Measurements from ENCODE around the gene AFM.

DNA sequence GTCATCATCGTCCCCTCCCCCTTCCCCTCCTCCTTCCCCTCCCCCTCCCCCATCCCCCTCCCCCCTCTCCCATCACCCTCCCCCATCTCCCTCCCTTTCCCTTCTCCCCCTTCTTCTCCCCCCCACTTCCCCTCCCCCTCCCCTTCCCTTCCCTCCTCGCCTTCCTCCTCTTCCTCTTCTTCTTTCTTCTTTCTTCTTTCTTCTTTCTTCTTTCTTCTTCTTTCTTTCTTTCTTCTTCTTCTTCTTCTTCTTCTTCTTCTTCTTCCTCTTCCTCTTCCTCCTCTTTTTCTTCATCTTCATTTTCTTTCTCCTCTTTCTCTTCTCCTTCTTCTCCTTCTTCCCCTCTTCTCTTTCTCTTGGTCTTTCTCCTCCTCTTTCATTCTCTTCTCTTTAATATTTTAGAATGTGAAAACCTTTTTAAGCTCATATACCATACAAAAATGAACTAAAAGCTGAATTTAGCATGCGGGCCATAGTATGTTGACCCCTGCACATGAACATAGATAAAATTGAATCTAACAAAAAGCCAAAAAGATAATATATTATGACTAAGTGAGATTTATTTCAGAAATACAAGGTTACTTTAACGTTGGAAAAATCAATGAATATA lies 20.5 kb upstream of the AFM start:
- no peak for TF ChIP-seq ZNF670 (CRISPR knock-in tag; IDR thresholded peaks at IDR 0.05; ENCODE audit: borderline replicate concordance)
- TF ChIP-seq EP300 (IDR thresholded peaks at IDR 0.05; ENCODE audit: low read depth in 2 of 2, low read length in 2 of 2): no peak
- TF ChIP-seq EP300 (CRISPR knock-in tag; IDR thresholded peaks at IDR 0.05; ENCODE audit: borderline replicate concordance): no peak
- TF ChIP-seq, protein P1, sequence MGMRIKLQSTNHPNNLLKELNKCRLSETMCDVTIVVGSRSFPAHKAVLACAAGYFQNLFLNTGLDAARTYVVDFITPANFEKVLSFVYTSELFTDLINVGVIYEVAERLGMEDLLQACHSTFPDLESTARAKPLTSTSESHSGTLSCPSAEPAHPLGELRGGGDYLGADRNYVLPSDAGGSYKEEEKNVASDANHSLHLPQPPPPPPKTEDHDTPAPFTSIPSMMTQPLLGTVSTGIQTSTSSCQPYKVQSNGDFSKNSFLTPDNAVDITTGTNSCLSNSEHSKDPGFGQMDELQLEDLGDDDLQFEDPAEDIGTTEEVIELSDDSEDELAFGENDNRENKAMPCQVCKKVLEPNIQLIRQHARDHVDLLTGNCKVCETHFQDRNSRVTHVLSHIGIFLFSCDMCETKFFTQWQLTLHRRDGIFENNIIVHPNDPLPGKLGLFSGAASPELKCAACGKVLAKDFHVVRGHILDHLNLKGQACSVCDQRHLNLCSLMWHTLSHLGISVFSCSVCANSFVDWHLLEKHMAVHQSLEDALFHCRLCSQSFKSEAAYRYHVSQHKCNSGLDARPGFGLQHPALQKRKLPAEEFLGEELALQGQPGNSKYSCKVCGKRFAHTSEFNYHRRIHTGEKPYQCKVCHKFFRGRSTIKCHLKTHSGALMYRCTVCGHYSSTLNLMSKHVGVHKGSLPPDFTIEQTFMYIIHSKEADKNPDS (CRISPR knock-in tag; IDR thresholded peaks at IDR 0.05): no peak
- no peak for TF ChIP-seq SRSF9 (IDR thresholded peaks at IDR 0.05; ENCODE audit: borderline replicate concordance, insufficient read depth, low read depth, low read length, poor library complexity, severe bottlenecking)
- no peak for TF ChIP-seq FOXM1 (CRISPR knock-in tag; IDR thresholded peaks at IDR 0.05)
- TF ChIP-seq ZNF777 (CRISPR knock-in tag; IDR thresholded peaks at IDR 0.05): no peak
